Measurements from ENCODE around the gene C17orf58. TPM values are rescaled to one million over a fixed set of nuclear protein-coding genes. Genes with fewer than 3 reads are reported as not detected.
"Not testable (repeated sequence)": the region's sequence is repeated elsewhere in the genome, so short reads cannot be mapped to it uniquely, and the experiment has no call there.

The C17orf58 gene
- total RNA-seq, 1 donor from 2014 or later = 8.3 TPM

DNA sequence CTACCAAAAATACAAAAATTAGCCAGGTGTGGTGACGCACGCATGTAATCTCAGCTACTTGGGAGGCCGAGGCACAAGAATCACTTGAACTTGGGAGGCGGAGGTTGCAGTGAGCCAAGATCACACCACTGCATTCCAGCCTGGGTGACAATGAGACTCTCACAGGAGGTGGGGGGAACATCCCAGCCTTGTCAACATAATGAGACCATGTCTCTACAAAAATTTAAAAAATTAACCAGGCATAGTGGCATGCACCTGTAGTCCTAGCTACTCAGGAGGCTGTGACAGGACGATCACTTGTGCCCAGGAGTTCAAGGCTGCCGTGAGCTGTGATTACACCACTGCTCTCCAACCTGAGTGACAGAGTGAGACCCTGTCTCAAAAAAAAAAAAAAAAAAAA is 20.0 kb downstream of the C17orf58 start:
- ATAC-seq; intact Hi-C loops (cut with DNase I); DNase-seq (ENCODE audit: missing footprints): not testable (repeated sequence)

DNA sequence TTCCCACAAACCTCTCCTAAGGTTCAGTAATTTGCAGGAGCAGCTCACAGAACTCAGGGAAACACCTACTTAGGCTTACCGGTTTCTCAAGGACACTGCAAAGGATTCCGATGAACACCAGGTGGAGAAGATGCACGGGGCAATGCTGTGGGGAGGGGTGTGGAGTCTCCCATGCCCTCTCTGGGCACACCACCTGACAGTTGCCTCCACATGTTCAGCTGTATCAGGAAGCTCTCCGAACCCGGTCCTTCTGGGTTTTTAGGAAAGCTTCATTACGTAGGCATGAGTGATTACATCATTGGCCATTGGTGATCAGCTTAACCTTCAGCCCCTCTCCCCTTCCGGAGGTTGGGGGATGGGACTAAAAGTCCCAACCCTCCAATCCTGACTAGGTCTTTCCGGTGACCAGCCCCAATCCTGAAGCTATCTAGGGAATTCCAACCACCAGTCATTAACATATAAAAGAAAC is 21.6 kb downstream of the C17orf58 start:
- intact Hi-C loops (cut with DNase I) = no loop called here
- no peak for ATAC-seq

DNA sequence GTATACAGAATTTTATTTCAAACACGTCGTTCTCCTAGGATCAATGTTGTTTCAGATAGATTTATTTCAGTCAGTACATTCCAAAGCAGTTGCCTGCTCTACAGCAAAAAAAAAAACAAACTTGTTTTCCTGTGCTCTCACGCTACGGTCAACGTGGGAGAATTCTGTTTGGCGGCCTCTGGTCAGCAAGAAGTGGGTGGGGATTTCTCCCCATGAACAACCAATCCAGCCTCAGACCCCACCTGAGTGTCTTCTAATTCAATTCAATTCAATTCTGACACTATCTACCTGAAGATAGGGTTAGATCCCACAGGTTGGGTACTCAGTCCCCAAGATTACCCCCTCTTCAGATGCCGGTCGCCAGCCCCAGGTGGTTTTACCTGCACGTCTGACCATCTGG is 22.1 kb downstream of the C17orf58 start:
- intact Hi-C loops (cut with DNase I) = no loop called here
- ATAC-seq = no peak
- DNase-seq (ENCODE audit: missing footprints) = no peak

More for the DNA sequence above, 21.6 kb downstream of the C17orf58 start:
- DNase-seq (ENCODE audit: missing footprints) = no peak

DNA sequence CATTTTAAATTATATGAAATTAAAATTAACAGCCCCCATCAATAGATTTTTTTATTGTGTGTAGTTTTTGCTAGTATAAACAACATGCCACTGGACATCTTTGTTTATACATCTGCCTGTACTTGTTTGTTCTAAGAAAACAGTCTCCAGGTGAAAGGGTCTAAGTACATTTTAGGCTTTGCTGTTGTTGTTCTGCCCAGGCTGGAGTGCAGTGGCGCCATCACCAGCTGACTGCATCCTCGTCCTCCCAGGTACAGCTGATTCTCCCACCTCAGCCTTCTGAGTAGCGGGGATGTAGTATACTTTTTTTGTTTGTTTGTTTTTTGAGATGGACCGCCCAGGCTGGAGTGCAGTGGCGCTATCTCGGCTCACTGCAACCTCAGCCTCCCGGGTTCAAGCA is 25.5 kb downstream of the C17orf58 start:
- no peak for DNase-seq (ENCODE audit: missing footprints)
- no peak for ATAC-seq
- intact Hi-C loops (cut with DNase I) = no loop called here

DNA sequence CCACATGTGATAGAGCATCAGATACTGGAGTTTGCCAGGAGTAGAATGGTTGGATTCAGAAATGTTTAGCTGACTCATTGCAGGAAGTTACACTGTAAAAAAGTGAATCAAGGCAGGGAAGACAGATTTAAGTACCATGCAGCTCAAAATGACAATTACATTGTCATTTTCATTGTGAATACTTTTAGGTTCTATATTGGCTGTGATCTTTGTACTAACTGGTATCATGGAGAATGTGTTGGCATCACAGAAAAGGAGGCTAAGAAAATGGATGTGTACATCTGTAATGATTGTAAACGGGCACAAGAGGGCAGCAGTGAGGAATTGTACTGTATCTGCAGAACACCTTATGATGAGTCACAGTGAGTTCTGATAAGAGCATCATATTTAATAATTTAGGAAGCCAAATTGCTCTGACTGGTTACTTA is 33.1 kb downstream of the C17orf58 start:
- ATAC-seq = peak; percentile 83
- intact Hi-C loops (cut with DNase I); DNase-seq (ENCODE audit: missing footprints): not testable (repeated sequence)

DNA sequence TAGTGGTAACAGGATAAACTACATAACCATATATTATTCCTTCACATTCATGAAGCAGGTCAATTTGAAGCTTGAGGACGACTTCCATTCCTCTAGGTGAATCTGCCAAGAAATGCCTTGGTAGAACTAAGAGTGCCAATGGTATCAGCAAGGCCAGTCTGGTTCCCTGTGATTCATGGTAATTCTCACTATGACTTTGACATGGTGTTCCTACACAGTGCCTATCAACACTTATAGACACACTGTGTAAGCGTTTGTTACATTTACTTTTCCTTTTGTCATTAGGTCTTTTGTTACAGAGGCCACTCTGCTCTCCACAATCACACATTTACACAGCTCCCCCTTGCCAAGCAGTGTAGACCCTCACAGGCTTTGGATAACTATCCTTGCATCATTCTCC is 34.1 kb downstream of the C17orf58 start:
- intact Hi-C loops (cut with DNase I); DNase-seq (ENCODE audit: missing footprints); ATAC-seq: not testable (repeated sequence)

DNA sequence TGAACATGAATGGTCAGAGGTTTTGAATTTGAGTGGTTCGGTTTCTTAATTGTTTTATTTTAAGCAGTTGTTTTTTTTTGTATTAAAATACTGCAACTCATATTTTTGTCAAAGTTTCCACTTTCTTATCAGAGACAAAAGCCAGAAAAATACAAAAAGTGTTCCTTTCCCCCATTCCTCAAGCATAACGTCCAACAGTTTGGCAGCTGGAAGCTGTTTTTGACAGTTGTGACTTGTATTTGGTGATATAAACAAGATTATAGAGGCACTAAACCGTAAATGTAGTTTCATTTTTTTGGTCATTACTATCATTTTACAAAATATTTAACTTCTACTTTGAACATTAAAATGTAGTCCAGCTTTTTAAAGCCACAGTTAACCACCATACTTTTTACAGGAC is 36.0 kb downstream of the C17orf58 start:
- ATAC-seq; intact Hi-C loops (cut with DNase I); DNase-seq (ENCODE audit: missing footprints): not testable (repeated sequence)

DNA sequence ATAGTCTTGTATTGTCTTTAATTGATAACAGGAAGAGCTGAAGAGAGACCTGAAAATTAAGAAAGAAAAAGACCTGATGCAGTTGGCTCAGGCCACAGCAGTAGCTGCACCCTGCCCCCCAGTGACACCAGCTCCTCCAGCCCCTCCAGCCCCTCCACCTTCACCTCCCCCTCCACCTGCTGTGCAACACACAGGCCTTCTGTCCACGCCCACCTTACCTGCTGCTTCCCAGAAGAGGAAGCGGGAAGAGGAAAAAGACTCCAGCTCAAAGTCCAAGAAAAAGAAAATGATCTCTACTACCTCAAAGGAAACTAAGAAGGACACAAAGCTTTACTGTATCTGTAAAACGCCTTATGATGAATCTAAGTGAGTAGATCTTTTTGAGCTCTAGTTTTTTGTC is 36.8 kb downstream of the C17orf58 start:
- intact Hi-C loops (cut with DNase I) = no loop called here
- ATAC-seq (no peak), DNase-seq (ENCODE audit: missing footprints) (no peak)

DNA sequence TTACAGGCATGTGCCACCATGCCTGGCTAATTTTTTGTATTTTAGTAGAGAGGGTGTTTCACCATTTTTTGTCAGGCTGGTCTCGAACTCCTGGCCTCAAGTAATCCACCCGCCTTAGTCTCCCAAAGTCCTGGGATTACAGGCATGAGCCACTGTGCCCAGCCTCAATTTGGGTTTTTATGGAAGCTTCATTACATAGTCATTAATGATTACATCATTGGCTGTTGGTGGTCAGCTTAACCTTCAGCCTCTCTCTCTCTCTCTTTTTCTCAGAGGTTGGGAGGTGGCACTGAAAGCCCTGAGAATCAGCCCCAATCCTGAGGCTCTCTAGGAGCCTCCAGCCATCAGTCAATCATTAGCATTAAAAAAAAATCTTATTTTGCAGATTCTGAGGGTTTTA is 45.3 kb downstream of the C17orf58 start:
- ATAC-seq (no peak), DNase-seq (ENCODE audit: missing footprints) (no peak)

DNA sequence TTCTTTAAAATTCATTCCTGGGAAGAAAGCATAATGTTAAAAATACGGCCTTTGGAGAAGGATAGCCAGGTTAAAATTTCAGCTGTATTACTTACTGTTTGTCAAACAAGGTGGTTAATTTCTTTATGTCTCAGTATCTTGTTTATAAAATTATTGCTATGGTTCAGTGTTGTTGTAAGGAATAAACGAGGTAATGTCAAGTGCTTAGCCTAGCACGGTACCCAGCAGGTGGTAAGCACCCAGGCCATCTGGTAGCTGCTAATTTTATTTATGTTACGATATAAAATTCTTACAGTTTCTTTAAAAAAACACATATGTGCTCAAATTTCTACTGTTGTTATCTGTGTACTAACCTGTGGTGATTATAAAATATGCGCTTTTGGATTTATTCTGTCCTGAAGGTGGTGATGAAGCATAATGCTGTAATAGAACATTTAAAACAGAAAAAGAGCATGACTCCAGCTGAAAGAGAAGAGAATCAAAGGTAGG is 48.9 kb downstream of the C17orf58 start:
- ATAC-seq = no peak
- no peak for DNase-seq (ENCODE audit: missing footprints)
- intact Hi-C loops (cut with DNase I) = no loop called here

More for the DNA sequence above, 45.3 kb downstream of the C17orf58 start:
- intact Hi-C loops (cut with DNase I) = no loop called here

DNA sequence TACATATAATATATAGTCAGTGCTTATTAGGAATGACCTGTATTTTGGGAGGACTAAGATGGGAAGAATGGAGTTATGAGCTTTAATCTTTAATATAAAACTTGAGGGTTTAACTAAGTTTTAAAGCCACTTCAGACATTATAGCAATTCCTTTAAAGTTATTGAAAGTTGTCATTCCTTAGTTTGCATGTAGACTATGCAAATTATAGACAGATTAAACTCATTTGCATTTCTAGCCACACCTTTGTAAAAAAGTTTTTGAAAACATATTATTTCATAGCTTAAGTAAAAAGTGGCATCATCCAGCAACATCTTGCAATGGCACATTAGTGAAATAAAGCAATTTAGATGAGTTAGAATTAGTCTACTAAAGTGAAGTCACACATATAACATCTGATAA is 49.8 kb downstream of the C17orf58 start:
- intact Hi-C loops (cut with DNase I) = no loop called here
- DNase-seq (ENCODE audit: missing footprints) = no peak
- no peak for ATAC-seq

DNA sequence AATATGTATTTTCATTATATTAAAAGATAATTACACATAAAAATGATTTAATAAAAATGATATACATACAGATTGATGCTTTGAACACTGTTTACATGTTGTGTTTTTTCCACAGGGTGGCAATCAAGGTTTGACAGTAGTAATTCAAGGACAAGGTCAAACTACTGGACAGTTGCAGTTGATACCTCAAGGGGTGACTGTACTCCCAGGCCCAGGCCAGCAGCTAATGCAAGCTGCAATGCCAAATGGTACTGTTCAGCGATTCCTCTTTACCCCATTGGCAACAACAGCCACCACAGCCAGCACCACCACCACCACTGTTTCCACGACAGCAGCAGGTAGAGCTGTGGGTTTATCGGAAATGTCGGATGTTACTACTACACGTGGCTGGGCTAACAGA is 52.2 kb downstream of the C17orf58 start:
- intact Hi-C loops (cut with DNase I) = no loop called here

DNA sequence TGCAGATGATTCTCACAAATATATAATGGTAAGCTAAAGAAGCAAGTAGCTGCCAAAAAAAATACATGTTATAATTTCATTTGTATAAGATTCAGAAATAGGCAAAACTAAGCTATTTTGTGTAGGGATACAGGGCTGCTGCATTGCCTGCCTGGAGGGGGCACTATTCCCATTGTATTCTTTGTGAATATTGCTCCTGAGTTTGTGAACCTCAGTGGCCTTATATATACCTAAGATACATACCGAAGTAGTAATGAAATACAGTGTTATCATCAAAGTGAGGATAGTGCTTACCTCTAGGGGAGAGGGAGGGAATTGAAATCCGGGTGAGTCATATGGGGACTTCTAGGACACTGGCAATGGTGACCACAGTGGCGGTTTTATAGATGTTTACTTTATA is 53.5 kb downstream of the C17orf58 start:
- DNase-seq (ENCODE audit: missing footprints) = no peak
- intact Hi-C loops (cut with DNase I) = no loop called here
- no peak for ATAC-seq

More for the DNA sequence above, 52.2 kb downstream of the C17orf58 start:
- ATAC-seq = peak; percentile 16
- no peak for DNase-seq (ENCODE audit: missing footprints)

Other genes starting within 250 kb of the C17orf58 start
- gene BPTF, start 171.0 kb downstream of the C17orf58 start, total RNA-seq = 72.5 TPM
- gene KPNA2, start 39.3 kb upstream of the C17orf58 start, total RNA-seq = 20.8 TPM